ENCODE measurements around the gene ITPRID1.

GRCh38 chr7:31707089-31707488 is 193.2 kb downstream of the ITPRID1 start:
- TF ChIP-seq CTCF (IDR thresholded peaks at IDR 0.05 in 4 of 5, conservative IDR thresholded peaks at IDR 0.05 in 1 of 5), result no peak
- TF ChIP-seq POLR2A (IDR thresholded peaks at IDR 0.05), result no peak

Data from gastrocnemius medialis (tissue), 4 donors.